Fibroblast of mammary gland (primary cell): ENCODE results near the gene SP6.

ENCODE experiments used
- DNase-seq: peaks from one replicate; pipeline ENCODE4 v3.0.0-alpha.2; 2010; ENCODE audit warnings: low read depth
- H3K4me3 ChIP-seq: 2 replicates; pipeline ENCODE4 v1.5.1; 2011; ENCODE audit warnings: low read depth, mild to moderate bottlenecking, low read length, moderate library complexity; ENCODE audit not compliant: control insufficient read depth
- CTCF ChIP-seq: conservative IDR thresholded peaks from 2 replicates; pipeline ENCODE4 v1.5.1; 2011; ENCODE audit warnings: low read depth, low read length, inconsistent platforms; ENCODE audit not compliant: control insufficient read depth, insufficient read depth

The SP6 gene

GRCh38 chr17:47884427-47884740 is 33.4 kb upstream of the SP6 start:
- DNase-seq: no peak
- no peak overlapping the region for H3K4me3 ChIP-seq
- no peak for TF ChIP-seq CTCF

DNA sequence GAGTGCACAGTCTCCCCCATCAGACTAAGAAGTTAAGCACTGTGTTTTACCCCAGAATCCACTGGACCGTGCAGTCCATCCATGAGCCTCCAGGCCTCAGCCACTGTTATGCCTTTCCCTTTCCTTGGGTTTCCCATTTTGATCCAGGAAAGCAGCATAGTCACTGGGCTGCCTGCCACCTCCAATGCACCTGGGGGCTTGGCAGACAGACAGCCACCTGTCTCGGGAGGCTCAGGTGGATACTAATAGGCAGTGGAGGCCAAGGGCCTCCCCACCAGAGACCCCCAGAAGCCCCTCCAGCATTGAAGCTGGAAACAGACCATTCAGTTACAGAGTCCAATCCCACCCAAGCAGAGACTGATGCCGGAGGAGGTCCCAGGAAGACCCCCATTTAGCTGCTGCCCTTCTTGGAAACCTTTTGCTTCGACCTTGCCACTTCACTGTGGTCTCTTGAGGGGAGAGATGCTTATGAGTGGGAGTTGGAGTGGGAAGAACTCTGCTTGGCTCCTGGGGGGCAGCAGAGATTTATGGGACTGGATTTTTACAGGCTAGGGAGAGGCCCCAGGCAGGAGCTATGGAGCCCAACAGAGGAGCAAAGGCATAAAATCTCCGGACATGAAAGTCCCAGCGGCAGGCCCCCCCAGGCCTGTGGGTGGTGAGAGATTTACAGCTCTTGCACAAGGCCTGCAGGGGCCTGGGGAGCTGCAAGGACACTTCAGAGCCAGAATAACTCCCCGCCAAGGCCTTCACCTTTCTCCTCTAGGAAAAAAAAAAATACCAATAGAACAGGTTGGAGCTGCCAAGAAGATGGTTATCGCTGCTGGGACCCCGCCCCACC is 32.8 kb upstream of the SP6 start:
- DNase-seq: no peak

GRCh38 chr17:47882695-47883588 is 32.0 kb upstream of the SP6 start:
- H3K4me3 ChIP-seq: no peak overlapping the region

More for the DNA sequence above, 32.8 kb upstream of the SP6 start:
- no peak overlapping the region for H3K4me3 ChIP-seq
- TF ChIP-seq CTCF: no peak

GRCh38 chr17:47882247-47882646 is 31.3 kb upstream of the SP6 start:
- TF ChIP-seq CTCF: no peak
- no peak overlapping the region for H3K4me3 ChIP-seq
- DNase-seq: peak; percentile 54

More at GRCh38 chr17:47882695-47883588, 32.0 kb upstream of the SP6 start:
- DNase-seq: no peak
- no peak for TF ChIP-seq CTCF

GRCh38 chr17:47879776-47880454 is 29.0 kb upstream of the SP6 start:
- no peak for TF ChIP-seq CTCF
- no peak overlapping the region for H3K4me3 ChIP-seq
- DNase-seq: no peak

DNA sequence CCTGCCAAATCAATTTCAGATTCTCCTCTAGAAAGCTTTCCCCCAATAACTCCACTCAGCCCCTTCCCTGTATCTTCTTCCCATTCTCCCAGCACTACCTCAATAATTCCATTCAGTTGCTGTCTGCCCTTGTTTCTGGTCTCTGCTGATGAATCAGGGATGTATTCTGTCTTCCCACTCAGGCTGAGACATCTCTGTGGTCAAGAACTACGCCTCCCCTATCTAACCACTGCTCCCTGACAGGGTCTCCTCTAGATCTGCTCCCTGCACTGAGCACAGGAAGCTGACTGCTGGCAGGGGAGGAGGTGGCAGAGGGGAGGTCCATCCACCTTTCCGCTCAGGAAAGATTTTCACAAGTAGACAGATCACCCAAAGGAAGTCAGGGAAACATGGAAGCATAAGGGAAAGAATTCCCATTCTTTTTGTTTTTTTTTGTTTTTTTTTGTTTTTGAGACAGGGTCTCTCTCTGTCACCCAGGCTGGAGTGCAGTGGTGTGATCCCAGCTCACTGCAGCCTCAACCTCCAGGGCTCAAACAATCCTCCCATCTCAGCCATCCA is 28.1 kb upstream of the SP6 start:
- no peak for TF ChIP-seq CTCF
- peak; percentile 68 for DNase-seq

More for the DNA sequence above, 28.1 kb upstream of the SP6 start:
- H3K4me3 ChIP-seq: no peak overlapping the region
